ENCODE measurements around the gene TMEM120A. TPM values are rescaled to one million over a fixed set of nuclear protein-coding genes. Genes with fewer than 3 reads are reported as not detected.

TMEM120A gene
- total and polyA plus RNA-seq, 7 donors, result 18.3 to 88.2 (median 49.0) TPM

GRCh38 chr7:75958802-75959543 is 35.4 kb downstream of the TMEM120A start:
- no peak overlapping the region for H3K27ac ChIP-seq
- TF ChIP-seq EP300 (IDR thresholded peaks at IDR 0.05) (no peak), POLR2A (IDR thresholded peaks at IDR 0.05) (no peak), POLR2AphosphoS5 (IDR thresholded peaks at IDR 0.05) (no peak)
- TF ChIP-seq, protein P1, sequence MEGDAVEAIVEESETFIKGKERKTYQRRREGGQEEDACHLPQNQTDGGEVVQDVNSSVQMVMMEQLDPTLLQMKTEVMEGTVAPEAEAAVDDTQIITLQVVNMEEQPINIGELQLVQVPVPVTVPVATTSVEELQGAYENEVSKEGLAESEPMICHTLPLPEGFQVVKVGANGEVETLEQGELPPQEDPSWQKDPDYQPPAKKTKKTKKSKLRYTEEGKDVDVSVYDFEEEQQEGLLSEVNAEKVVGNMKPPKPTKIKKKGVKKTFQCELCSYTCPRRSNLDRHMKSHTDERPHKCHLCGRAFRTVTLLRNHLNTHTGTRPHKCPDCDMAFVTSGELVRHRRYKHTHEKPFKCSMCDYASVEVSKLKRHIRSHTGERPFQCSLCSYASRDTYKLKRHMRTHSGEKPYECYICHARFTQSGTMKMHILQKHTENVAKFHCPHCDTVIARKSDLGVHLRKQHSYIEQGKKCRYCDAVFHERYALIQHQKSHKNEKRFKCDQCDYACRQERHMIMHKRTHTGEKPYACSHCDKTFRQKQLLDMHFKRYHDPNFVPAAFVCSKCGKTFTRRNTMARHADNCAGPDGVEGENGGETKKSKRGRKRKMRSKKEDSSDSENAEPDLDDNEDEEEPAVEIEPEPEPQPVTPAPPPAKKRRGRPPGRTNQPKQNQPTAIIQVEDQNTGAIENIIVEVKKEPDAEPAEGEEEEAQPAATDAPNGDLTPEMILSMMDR (IDR thresholded peaks at IDR 0.05), result no peak
- H3K4me1 ChIP-seq, result peaks cover 0 to 18% (median 5%) of the 10 kb centered on the region in 4 donors
- no peak overlapping the region for H3K4me3 ChIP-seq
- no peak for DNase-seq
- no peaks in the 10 kb centered on the region for H3K9me3 ChIP-seq
- no peaks in the 10 kb centered on the region for H3K27me3 ChIP-seq
- intact Hi-C loops (cut with DNase I), result no loop called here
- H3K36me3 ChIP-seq, result peaks cover 0 to 50% (median 17%) of the 10 kb centered on the region in 4 donors
- 57 to 84% methylated on average over 9 of the region's 9 CpGs for WGBS, 2 donors

DNA sequence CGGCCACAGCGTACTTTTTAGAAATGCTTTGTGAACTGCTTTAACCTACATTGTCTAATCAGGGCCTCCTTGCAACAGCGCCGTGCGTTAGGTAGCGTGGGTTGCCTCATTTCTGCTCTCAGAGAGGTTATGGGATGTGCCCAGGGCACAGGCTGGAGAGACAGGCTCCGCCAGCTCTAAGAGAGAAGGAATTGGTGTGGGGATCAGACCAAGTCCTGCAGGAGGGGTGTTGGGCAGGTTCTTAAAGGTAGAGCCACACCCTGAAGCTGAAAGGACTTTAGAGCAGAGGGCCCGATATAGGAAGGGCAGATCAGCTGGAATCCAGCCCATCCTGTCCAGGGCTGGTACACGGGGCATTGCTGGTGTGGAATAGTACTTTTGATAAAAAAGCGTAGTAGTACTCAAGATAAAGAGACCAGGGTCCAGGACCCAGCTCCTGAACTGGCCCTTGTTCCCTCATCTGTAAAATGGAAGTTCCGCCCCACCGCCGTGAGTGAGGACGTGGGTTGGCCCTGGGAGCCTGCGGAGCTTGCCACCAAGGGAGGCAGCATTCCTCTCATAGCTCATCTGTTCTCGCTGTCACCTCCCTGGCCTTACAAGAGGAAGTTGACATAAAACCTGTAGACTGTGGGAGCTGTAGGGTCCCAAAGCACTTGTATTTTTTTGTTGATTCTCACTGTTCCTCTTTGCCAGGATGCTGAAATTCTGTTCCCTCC is 37.2 kb downstream of the TMEM120A start:
- intact Hi-C loops (cut with DNase I), result no loop called here
- Histone ChIP-seq H3K27me3 (no peaks in the 10 kb centered on the region), H3K4me1 (peaks cover 0 to 3% (median 0%) of the 10 kb centered on the region in 4 donors), H3K4me3 (no peak overlapping the region), H3K36me3 (peaks cover 0 to 54% (median 20%) of the 10 kb centered on the region in 4 donors), H3K9me3 (no peaks in the 10 kb centered on the region), H3K27ac (no peak overlapping the region)
- WGBS, 2 donors, result 15 to 75% methylated on average over 16 of the region's 16 CpGs
- TF ChIP-seq EP300 (IDR thresholded peaks at IDR 0.05) (no peak), POLR2A (IDR thresholded peaks at IDR 0.05) (no peak), POLR2AphosphoS5 (IDR thresholded peaks at IDR 0.05) (no peak)
- TF ChIP-seq, protein P1 (IDR thresholded peaks at IDR 0.05), result no peak
- DNase-seq, result no peak

DNA sequence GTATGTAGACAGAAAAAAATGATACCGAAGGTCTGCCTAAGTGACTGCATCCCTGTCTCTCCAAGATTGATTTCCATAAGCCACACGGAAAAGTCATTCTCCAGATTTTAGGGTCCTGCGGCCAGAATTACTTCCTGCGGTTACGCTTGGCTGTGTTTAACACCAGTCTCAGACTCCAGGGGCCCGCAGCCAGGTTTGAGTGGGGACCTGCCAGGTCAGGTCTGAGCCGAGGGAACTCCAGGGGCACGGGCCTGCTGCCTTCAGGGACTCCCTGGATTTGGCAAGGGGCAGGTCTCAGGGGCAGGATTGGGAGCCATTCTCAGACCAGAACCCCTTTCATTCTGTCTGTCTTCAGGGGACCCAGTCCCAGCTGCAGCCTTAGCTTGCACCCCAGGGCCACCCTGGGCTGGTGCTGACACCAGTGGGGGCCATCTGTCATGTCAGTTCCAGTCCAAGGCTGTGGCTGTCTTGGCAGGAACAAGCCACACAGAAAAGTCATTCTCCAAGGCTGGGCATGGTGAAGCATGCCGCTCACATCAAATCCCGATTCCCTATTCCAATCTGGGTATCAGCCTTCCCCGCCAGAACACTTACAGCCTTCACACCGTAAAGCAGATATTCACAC is 39.0 kb downstream of the TMEM120A start:
- peaks cover 0 to 54% (median 20%) of the 10 kb centered on the region in 4 donors for H3K36me3 ChIP-seq
- no peaks in the 10 kb centered on the region for H3K9me3 ChIP-seq
- no peak overlapping the region for H3K27ac ChIP-seq
- DNase-seq, result no peak
- H3K4me3 ChIP-seq, result no peak overlapping the region
- TF ChIP-seq POLR2A (IDR thresholded peaks at IDR 0.05) (no peak), EP300 (IDR thresholded peaks at IDR 0.05) (no peak), POLR2AphosphoS5 (IDR thresholded peaks at IDR 0.05) (no peak)
- TF ChIP-seq, protein P1 (IDR thresholded peaks at IDR 0.05), result no peak
- WGBS, 2 donors, result 92 to 96% methylated on average over 12 of the region's 12 CpGs
- no peaks in the 10 kb centered on the region for H3K27me3 ChIP-seq
- no peaks in the 10 kb centered on the region for H3K4me1 ChIP-seq
- intact Hi-C loops (cut with DNase I), result no loop called here

DNA sequence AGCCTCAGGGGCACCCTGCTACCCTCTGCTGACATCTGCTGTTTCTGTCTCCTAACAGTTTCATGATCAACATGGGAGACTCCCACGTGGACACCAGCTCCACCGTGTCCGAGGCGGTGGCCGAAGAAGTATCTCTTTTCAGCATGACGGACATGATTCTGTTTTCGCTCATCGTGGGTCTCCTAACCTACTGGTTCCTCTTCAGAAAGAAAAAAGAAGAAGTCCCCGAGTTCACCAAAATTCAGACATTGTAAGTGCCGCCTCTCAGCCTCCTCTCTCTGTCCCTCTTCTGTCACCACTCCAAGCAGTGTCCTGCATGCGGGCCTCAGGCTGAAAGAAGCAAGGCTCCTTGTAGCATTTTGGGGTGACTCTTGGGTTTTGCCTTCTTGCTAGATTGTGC is 40.5 kb downstream of the TMEM120A start:
- H3K4me1 ChIP-seq, result no peaks in the 10 kb centered on the region
- intact Hi-C loops (cut with DNase I), result no loop called here

More for the DNA sequence above, 40.5 kb downstream of the TMEM120A start:
- Histone ChIP-seq H3K36me3 (peaks cover 0 to 51% (median 20%) of the 10 kb centered on the region in 4 donors), H3K27ac (no peak overlapping the region), H3K4me3 (no peak overlapping the region), H3K9me3 (no peaks in the 10 kb centered on the region), H3K27me3 (no peaks in the 10 kb centered on the region)
- DNase-seq, result no peak
- no peak for TF ChIP-seq POLR2A (IDR thresholded peaks at IDR 0.05)
- TF ChIP-seq, protein P1 (IDR thresholded peaks at IDR 0.05), result no peak
- 89 to 90% methylated on average over 11 of the region's 11 CpGs for WGBS, 2 donors
